SK-N-MC (cell line): ENCODE measurements around the gene ERMP1.

ENCODE experiments used
- EZH2 ChIP-seq: fragments of 200-600 bp; sonication (generic); IDR thresholded peaks from one replicate; pipeline ENCODE4 v1.6.1; 2017; ENCODE audit warnings: antibody characterized with exemption
- FOXP2 ChIP-seq: optimal IDR thresholded peaks from 2 replicates; pipeline ENCODE3; 2011; ENCODE audit warnings: mild to moderate bottlenecking, moderate library complexity; ENCODE audit not compliant: insufficient read depth; ENCODE audit errors: extremely low read length, control extremely low read depth
- POLR2AphosphoS5 ChIP-seq: IDR thresholded peaks from 2 replicates; pipeline ENCODE4 v1.6.1; 2012; ENCODE audit warnings: mild to moderate bottlenecking, low read depth, low read length, borderline replicate concordance

- TF ChIP-seq EZH2, result no peak
- no peak for TF ChIP-seq POLR2AphosphoS5
- TF ChIP-seq FOXP2, result no peak
These were observed 33.4 kb upstream of the ERMP1 start for GRCh38 chr9:5866272-5866671.
